Measurements from ENCODE around the gene TXN2.

- TF ChIP-seq, protein P1, sequence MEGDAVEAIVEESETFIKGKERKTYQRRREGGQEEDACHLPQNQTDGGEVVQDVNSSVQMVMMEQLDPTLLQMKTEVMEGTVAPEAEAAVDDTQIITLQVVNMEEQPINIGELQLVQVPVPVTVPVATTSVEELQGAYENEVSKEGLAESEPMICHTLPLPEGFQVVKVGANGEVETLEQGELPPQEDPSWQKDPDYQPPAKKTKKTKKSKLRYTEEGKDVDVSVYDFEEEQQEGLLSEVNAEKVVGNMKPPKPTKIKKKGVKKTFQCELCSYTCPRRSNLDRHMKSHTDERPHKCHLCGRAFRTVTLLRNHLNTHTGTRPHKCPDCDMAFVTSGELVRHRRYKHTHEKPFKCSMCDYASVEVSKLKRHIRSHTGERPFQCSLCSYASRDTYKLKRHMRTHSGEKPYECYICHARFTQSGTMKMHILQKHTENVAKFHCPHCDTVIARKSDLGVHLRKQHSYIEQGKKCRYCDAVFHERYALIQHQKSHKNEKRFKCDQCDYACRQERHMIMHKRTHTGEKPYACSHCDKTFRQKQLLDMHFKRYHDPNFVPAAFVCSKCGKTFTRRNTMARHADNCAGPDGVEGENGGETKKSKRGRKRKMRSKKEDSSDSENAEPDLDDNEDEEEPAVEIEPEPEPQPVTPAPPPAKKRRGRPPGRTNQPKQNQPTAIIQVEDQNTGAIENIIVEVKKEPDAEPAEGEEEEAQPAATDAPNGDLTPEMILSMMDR (conservative IDR thresholded peaks at IDR 0.05; ENCODE audit: low read depth in 2 of 2) = no peak
- no peak for TF ChIP-seq EZH2 (IDR thresholded peaks at IDR 0.05; ENCODE audit: low read depth, unreplicated experiment)
- no peak for TF ChIP-seq POLR2AphosphoS5 (IDR thresholded peaks at IDR 0.05; ENCODE audit: low read depth)
- TF ChIP-seq, protein P2, sequence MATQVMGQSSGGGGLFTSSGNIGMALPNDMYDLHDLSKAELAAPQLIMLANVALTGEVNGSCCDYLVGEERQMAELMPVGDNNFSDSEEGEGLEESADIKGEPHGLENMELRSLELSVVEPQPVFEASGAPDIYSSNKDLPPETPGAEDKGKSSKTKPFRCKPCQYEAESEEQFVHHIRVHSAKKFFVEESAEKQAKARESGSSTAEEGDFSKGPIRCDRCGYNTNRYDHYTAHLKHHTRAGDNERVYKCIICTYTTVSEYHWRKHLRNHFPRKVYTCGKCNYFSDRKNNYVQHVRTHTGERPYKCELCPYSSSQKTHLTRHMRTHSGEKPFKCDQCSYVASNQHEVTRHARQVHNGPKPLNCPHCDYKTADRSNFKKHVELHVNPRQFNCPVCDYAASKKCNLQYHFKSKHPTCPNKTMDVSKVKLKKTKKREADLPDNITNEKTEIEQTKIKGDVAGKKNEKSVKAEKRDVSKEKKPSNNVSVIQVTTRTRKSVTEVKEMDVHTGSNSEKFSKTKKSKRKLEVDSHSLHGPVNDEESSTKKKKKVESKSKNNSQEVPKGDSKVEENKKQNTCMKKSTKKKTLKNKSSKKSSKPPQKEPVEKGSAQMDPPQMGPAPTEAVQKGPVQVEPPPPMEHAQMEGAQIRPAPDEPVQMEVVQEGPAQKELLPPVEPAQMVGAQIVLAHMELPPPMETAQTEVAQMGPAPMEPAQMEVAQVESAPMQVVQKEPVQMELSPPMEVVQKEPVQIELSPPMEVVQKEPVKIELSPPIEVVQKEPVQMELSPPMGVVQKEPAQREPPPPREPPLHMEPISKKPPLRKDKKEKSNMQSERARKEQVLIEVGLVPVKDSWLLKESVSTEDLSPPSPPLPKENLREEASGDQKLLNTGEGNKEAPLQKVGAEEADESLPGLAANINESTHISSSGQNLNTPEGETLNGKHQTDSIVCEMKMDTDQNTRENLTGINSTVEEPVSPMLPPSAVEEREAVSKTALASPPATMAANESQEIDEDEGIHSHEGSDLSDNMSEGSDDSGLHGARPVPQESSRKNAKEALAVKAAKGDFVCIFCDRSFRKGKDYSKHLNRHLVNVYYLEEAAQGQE (IDR thresholded peaks at IDR 0.05; ENCODE audit: unreplicated experiment) = no peak
- TF ChIP-seq JUNB (IDR thresholded peaks at IDR 0.05; ENCODE audit: unreplicated experiment) = no peak
- no peak for TF ChIP-seq EZH2phosphoT487 (IDR thresholded peaks at IDR 0.05; ENCODE audit: unreplicated experiment)
- TF ChIP-seq ZNF114 (CRISPR knock-in tag; IDR thresholded peaks at IDR 0.05) = no peak
- TF ChIP-seq CREB1 (CRISPR knock-in tag; IDR thresholded peaks at IDR 0.05; ENCODE audit: low read depth) = no peak
- no peak for TF ChIP-seq NANOG (IDR thresholded peaks at IDR 0.05; ENCODE audit: borderline replicate concordance)
- TF ChIP-seq ZNF462 (CRISPR knock-in tag; IDR thresholded peaks at IDR 0.05) = no peak
Measured at GRCh38 chr22:36472689-36473088, 8.8 kb downstream of the TXN2 start.

Measured in GM23338 (cell line).